ENCODE data around the gene MYLK. TPM values are rescaled to one million over a fixed set of nuclear protein-coding genes. Genes with fewer than 3 reads are reported as not detected.

MYLK gene
- total RNA-seq, 2 experiments from 2014 or later: not detected

- Mint-ChIP-seq H3K4me1 (ENCODE audit: low read depth) (no peaks in the 10 kb centered on the region), H3K36me3 (ENCODE audit: low read depth) (no peaks in the 10 kb centered on the region), H3K9me3 (no peaks in the 10 kb centered on the region), H3K27ac (no peak overlapping the region), H3K4me3 (no peak overlapping the region), H3K27me3 (ENCODE audit: low read depth) (no peaks in the 10 kb centered on the region)
- DNase-seq: no peak
- CTCF ChIA-PET: interaction anchor here (1.4 kb wide), 1 partner anchor 44 kb away, joined by 4 read pairs; no protein-coding TSS in a partner anchor
- intact Hi-C loops (cut with micrococcal nuclease): no loop called here
These were observed 204.3 kb downstream of the MYLK start for GRCh38 chr3:123679712-123680386.

GRCh38 chr3:123678108-123678511 is 206.0 kb downstream of the MYLK start:
- CTCF ChIA-PET: no interaction called here
- intact Hi-C loops (cut with micrococcal nuclease): no loop called here
- H3K4me3 Mint-ChIP-seq: no peak overlapping the region
- no peak for DNase-seq
- H3K9me3 Mint-ChIP-seq: no peaks in the 10 kb centered on the region
- no peak overlapping the region for H3K27ac Mint-ChIP-seq
- H3K27me3 Mint-ChIP-seq (ENCODE audit: low read depth): peaks cover 8% of the 10 kb centered on the region
- no peaks in the 10 kb centered on the region for H3K36me3 Mint-ChIP-seq (ENCODE audit: low read depth)
- no peaks in the 10 kb centered on the region for H3K4me1 Mint-ChIP-seq (ENCODE audit: low read depth)

DNA sequence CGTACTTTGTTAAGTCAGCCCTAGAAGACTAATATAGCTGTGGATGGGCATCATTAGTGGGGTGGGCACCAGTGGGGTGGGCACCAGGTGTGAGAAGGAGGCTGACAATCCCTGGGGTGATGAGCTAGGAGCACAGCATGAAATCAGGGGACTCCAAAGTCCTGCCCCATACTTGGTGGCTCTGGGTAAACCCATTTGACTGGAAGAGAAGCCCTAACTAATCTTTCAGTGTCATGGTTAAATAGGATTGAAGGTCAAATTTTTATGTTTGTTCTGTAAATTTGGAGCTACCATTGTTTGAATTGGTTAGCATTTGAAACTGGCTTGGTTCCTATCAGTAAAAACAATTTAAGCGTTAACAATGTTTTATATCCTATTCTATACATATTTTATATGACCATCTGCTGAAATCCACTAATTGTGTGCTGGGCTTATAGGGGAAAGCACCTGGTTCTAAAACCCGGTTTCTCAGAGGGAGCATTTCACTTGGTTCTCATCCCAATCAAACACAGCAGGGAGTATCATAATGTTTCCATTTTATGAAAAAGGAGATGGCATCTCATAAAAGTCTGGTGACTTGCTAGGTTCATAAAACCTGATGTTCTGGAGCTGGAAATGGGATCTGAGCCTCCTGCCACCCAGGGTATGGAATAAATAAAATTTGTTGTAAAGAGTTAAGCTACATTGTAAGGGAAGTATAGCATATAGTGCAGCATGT is 211.5 kb downstream of the MYLK start:
- Mint-ChIP-seq H3K36me3 (ENCODE audit: low read depth) (no peaks in the 10 kb centered on the region), H3K27me3 (ENCODE audit: low read depth) (peaks cover 17% of the 10 kb centered on the region), H3K4me3 (no peak overlapping the region), H3K27ac (no peak overlapping the region), H3K4me1 (ENCODE audit: low read depth) (peaks cover 2% of the 10 kb centered on the region), H3K9me3 (no peaks in the 10 kb centered on the region)
- intact Hi-C loops (cut with micrococcal nuclease): no loop called here
- DNase-seq: no peak
- CTCF ChIA-PET: no interaction called here

DNA sequence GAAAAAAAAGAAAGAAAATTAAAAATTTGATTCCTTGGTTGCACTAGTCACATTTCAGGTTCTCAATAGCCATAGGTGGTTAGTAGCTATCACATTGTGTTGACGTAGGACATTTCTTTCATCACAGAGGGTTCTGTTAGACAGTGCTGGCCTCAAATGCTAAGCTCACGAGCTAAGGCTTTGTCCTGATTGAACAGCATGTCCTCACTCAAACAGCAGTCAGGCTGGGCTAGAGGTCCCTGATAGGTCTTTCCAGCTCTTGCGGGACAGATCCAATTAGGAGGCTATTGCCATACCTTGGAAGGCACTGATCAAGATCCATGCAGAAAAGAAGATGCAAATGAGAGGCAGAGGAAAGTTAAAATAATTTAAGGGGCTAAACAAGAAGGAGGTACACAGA is 213.4 kb downstream of the MYLK start:
- peaks cover 2% of the 10 kb centered on the region for H3K4me1 Mint-ChIP-seq (ENCODE audit: low read depth)

DNA sequence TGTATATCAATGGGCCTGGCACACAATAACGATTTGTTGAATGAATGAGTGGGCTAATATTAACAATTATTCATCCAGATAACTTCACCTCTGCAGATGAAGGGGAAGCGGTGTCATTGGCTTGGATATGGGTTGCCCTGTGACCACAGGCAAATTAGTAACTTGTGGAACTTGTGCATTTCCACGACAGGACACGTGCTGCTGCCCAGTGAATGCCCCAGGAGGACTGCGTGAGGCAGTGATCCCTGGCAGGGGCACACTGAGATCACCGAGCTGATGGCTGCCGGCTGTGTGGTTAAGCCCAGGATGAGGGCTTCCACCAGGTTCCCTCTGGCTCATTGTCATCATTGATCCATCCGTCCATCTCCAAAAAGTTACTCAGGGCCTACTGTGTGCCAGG is 215.2 kb downstream of the MYLK start:
- H3K27me3 Mint-ChIP-seq (ENCODE audit: low read depth): peaks cover 17% of the 10 kb centered on the region
- H3K9me3 Mint-ChIP-seq: no peaks in the 10 kb centered on the region
- intact Hi-C loops (cut with micrococcal nuclease): no loop called here
- CTCF ChIA-PET: no interaction called here
- peaks cover 2% of the 10 kb centered on the region for H3K4me1 Mint-ChIP-seq (ENCODE audit: low read depth)
- H3K27ac Mint-ChIP-seq: no peak overlapping the region
- no peaks in the 10 kb centered on the region for H3K36me3 Mint-ChIP-seq (ENCODE audit: low read depth)
- no peak for DNase-seq
- no peak overlapping the region for H3K4me3 Mint-ChIP-seq

More for the DNA sequence above, 213.4 kb downstream of the MYLK start:
- DNase-seq: no peak
- peaks cover 23% of the 10 kb centered on the region for H3K27me3 Mint-ChIP-seq (ENCODE audit: low read depth)
- H3K9me3 Mint-ChIP-seq: no peaks in the 10 kb centered on the region
- H3K36me3 Mint-ChIP-seq (ENCODE audit: low read depth): no peaks in the 10 kb centered on the region
- CTCF ChIA-PET: no interaction called here
- no peak overlapping the region for H3K27ac Mint-ChIP-seq
- H3K4me3 Mint-ChIP-seq: no peak overlapping the region
- intact Hi-C loops (cut with micrococcal nuclease): no loop called here

DNA sequence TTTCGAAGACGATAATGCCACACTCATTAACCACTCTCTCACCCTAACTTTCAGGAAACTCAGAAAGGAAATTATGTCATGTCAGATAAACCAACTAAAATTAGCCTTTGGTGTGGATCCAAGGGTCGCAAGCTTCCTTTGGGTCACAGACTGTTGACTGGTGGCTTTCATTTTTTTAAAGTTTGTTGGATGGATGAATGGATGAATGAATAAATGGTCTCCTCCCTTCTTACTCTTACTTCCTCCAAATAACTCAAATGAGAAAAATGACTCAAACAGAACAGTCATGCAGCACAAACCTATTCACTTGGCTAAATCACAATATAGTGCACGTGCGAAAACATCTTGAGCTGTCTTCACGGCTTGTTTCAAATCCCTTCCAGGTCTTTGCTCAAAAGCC is 216.3 kb downstream of the MYLK start:
- Mint-ChIP-seq H3K27me3 (ENCODE audit: low read depth) (peaks cover 23% of the 10 kb centered on the region), H3K4me1 (ENCODE audit: low read depth) (peaks cover 2% of the 10 kb centered on the region), H3K9me3 (no peaks in the 10 kb centered on the region), H3K36me3 (ENCODE audit: low read depth) (no peaks in the 10 kb centered on the region), H3K4me3 (no peak overlapping the region), H3K27ac (no peak overlapping the region)
- DNase-seq: no peak
- CTCF ChIA-PET: no interaction called here
- intact Hi-C loops (cut with micrococcal nuclease): no loop called here

GRCh38 chr3:123664753-123665152 is 219.4 kb downstream of the MYLK start:
- no peak overlapping the region for H3K27ac Mint-ChIP-seq
- CTCF ChIA-PET: interaction anchor here (0.6 to 1.9 kb wide), 2 partner anchors 10 to 58 kb away, joined by 3 to 5 read pairs; no protein-coding TSS in a partner anchor
- H3K4me1 Mint-ChIP-seq (ENCODE audit: low read depth): peaks cover 2% of the 10 kb centered on the region

GRCh38 chr3:123663977-123664376 is 220.2 kb downstream of the MYLK start:
- Mint-ChIP-seq H3K27ac (no peak overlapping the region), H3K4me3 (no peak overlapping the region), H3K4me1 (ENCODE audit: low read depth) (peaks cover 2% of the 10 kb centered on the region), H3K36me3 (ENCODE audit: low read depth) (no peaks in the 10 kb centered on the region), H3K9me3 (no peaks in the 10 kb centered on the region), H3K27me3 (ENCODE audit: low read depth) (peaks cover 17% of the 10 kb centered on the region)
- no peak for DNase-seq
- intact Hi-C loops (cut with micrococcal nuclease): no loop called here
- CTCF ChIA-PET: interaction anchor here (1.9 kb wide), 1 partner anchor 59 kb away, joined by 5 read pairs; no protein-coding TSS in a partner anchor

More at GRCh38 chr3:123664753-123665152, 219.4 kb downstream of the MYLK start:
- intact Hi-C loops (cut with micrococcal nuclease): no loop called here
- Mint-ChIP-seq H3K9me3 (no peaks in the 10 kb centered on the region), H3K4me3 (no peak overlapping the region), H3K27me3 (ENCODE audit: low read depth) (peaks cover 19% of the 10 kb centered on the region), H3K36me3 (ENCODE audit: low read depth) (no peaks in the 10 kb centered on the region)
- no peak for DNase-seq

DNA sequence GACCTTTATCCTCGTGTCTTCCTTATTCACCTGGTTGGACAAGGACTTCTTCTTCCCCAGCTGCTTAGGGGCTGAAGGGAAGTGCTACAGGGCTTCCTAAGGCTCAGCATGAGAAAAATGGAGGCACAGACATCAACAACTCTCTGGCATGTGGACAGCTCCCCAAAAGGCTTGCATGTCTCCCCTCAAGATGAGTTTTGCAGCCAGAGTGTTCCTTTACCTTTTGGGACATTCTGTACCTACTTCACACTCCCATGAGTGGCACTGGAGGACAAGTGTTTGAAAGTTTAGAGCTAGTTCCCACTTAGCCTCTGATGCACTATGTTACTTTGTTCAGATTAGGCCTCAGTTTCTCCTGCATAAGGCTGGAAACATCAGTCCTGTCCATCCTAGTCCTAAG is 222.2 kb downstream of the MYLK start:
- H3K27ac Mint-ChIP-seq: no peak overlapping the region
- H3K9me3 Mint-ChIP-seq: peaks cover 3% of the 10 kb centered on the region
- no peaks in the 10 kb centered on the region for H3K4me1 Mint-ChIP-seq (ENCODE audit: low read depth)
- no peaks in the 10 kb centered on the region for H3K36me3 Mint-ChIP-seq (ENCODE audit: low read depth)
- CTCF ChIA-PET: interaction anchor here (0.6 to 1.0 kb wide), 3 partner anchors 9 to 46 kb away, joined by 3 read pairs; no protein-coding TSS in a partner anchor
- intact Hi-C loops (cut with micrococcal nuclease): no loop called here
- H3K27me3 Mint-ChIP-seq (ENCODE audit: low read depth): peaks cover 15% of the 10 kb centered on the region
- H3K4me3 Mint-ChIP-seq: no peak overlapping the region
- no peak for DNase-seq

GRCh38 chr3:123660900-123661299 is 223.2 kb downstream of the MYLK start:
- no peak overlapping the region for H3K27ac Mint-ChIP-seq
- H3K4me3 Mint-ChIP-seq: no peak overlapping the region
- CTCF ChIA-PET: interaction anchor here (1.0 to 1.9 kb wide), 2 partner anchors 8 to 9 kb away, joined by 3 to 5 read pairs; no protein-coding TSS in a partner anchor
- H3K27me3 Mint-ChIP-seq (ENCODE audit: low read depth): peaks cover 11% of the 10 kb centered on the region
- no peak for DNase-seq
- no peaks in the 10 kb centered on the region for H3K36me3 Mint-ChIP-seq (ENCODE audit: low read depth)
- intact Hi-C loops (cut with micrococcal nuclease): no loop called here
- peaks cover 5% of the 10 kb centered on the region for H3K9me3 Mint-ChIP-seq
- no peaks in the 10 kb centered on the region for H3K4me1 Mint-ChIP-seq (ENCODE audit: low read depth)

GRCh38 chr3:123660141-123660675 is 223.9 kb downstream of the MYLK start:
- Mint-ChIP-seq H3K36me3 (ENCODE audit: low read depth) (no peaks in the 10 kb centered on the region), H3K27ac (no peak overlapping the region), H3K4me3 (no peak overlapping the region), H3K4me1 (ENCODE audit: low read depth) (no peaks in the 10 kb centered on the region), H3K27me3 (ENCODE audit: low read depth) (peaks cover 9% of the 10 kb centered on the region), H3K9me3 (peaks cover 5% of the 10 kb centered on the region)
- no peak for DNase-seq
- CTCF ChIA-PET: interaction anchor here (0.9 to 1.9 kb wide), 3 partner anchors 8 to 63 kb away, joined by 3 to 5 read pairs (median 3); no protein-coding TSS in a partner anchor
- intact Hi-C loops (cut with micrococcal nuclease): no loop called here

- Mint-ChIP-seq H3K36me3 (ENCODE audit: low read depth) (no peaks in the 10 kb centered on the region), H3K4me1 (ENCODE audit: low read depth) (no peaks in the 10 kb centered on the region), H3K4me3 (no peak overlapping the region), H3K9me3 (peaks cover 5% of the 10 kb centered on the region), H3K27me3 (ENCODE audit: low read depth) (peaks cover 9% of the 10 kb centered on the region), H3K27ac (no peak overlapping the region)
- CTCF ChIA-PET: no interaction called here
- intact Hi-C loops (cut with micrococcal nuclease): no loop called here
- no peak for DNase-seq
These were observed 225.3 kb downstream of the MYLK start for GRCh38 chr3:123658852-123659206.

All from activated naive CD4-positive, alpha-beta T cell treated with anti-CD3 and anti-CD28 coated beads for 36 hours (primary cell).